Skin of body (tissue), 2 donors: ENCODE data around the gene DDO. TPM values are rescaled to one million over a fixed set of nuclear protein-coding genes. Genes with fewer than 3 reads are reported as not detected.
"Not testable (repeated sequence)": the region's sequence is repeated elsewhere in the genome, so short reads cannot be mapped to it uniquely, and the experiment has no call there.

Experiments used
- DNase-seq: peaks from one replicate; lab custom pipeline; 2025; lab: John Stamatoyannopoulos, UW
- total RNA-seq: library from RNA; depleted of rRNA; stranded (reverse); fragments of >200 nt; gene quantifications from one replicate; pipeline ENCODE4 v1.2.3, GENCODE V29; 2014

Gene DDO
- total RNA-seq, 1 donor from 2014 or later: 1.3 TPM

DNA sequence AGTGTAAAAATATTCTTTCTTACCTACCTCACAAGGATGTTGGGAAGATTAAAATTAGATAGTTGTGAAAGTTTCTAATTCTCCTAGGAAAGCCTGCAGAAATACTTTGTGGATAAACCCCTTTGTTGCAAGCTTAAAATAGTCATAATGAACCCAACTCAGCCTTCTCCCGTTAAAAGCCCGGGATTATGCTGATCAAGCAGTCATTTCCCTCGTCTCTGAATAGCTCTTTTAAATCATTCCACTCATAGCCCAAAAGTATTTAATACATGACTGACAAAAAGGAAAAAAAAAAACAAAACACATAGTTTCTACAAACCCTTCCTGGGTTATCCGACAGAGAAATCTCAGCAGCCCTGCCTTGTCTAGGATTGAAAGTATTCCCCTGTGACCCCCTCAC, 46.3 kb downstream of the DDO start:
- DNase-seq: no peak

DNA sequence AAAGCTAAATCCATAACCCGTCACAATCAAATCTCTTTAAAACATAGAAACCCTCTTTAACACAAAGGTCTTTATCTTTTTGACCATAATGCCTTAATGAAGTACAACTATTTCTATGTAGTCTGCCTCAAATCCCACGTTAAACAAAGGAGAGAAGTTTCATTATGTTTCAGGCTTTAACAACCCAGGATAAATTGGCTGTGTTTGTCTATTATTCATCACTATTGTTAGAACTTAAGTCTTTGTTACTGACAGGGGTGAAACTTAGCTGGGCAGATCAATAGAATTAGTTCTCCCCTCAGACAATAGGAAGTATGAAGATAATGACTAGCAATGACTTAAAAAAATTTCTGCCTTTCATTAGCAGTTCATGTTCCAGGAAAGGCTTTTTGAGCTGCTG, 47.1 kb downstream of the DDO start:
- DNase-seq: no peak

DNA sequence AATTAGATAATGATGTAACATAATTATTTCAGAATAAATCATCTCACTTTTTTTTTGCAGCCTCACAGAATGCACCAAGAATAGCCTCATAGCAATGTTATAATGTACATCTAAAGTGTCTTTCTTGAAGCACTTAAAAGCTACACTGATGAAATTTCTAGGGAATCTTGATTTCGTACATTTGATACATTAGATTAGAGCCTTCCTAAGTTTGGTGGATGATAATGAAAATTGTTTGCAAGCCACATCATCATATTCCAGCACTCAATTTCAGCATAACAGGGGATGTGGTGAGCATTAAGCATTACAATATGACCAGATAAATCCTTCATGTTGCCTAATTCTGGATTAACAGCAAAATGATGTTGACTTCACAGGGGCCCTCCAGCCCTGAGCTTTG, 47.5 kb downstream of the DDO start:
- no peak for DNase-seq

DNA sequence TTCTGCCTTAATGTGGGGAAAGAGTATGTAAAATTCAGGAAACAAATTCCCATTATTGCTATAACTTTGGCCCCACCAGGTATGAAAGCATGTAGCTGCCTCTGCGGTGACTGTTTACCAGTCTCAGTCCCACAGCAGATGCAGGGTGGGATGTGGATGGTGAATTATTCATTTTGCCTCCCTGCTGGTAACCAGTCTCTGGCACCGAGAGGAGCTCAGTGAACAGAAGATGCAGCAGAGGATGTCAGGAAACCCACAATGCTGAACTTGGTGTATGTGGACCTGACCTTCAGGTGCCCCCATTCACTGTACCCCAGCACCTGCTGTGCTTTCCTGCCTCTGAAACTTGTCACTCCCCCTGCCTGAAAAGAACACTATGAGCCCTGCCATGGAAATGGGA, 48.4 kb downstream of the DDO start:
- no peak for DNase-seq

DNA sequence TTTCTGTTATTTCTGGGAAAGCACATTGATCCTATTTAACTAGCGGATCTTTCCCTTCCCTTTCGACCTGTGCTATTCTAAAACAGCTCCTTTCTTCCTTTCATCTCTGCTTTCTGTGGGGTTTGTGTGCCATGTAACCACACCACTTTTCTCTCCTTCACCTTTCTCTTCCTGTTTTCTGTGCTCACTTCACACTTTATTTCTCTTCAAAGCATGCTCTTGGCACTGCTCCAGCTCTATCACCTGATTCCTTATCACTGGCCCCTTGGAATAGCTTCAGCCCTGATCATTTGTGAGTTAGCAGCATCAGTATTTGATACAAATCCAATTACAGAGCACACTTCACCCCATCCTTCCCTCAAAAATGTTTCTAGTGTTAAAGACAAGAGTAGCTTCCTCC, 49.1 kb downstream of the DDO start:
- DNase-seq: no peak

DNA sequence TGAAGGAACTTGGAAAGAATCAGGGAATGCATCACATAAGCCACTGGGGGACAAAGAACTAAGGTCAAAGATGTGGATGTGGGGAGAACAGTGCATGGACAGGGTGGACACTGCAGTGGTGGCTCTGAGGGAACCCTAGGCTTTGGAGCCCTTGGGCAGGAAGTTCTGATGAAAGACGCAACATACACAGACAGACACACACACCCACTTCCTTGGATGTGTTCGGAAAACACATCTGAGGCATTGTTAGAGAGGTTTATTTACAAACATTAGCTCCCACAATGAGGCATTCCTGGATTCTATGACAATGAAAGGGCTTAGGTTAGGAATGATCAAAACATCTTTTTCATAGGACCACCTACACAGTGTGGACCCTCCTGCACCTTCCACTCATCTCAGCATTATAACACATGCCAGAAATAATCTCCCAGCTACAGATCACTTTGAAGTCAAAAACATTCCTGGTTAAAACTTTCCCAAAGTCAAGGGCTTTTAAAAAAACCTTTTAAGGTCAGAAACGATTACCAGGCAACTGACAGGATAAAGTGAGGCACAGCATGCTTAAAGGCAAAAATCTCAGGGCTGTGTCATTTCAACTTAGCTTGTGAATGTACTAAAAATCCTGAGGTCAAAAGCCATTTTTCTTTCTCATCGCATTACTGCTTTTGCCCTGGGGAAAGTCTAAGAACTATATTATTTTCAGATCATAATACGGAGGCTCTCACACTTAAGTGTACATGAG, 50.8 kb downstream of the DDO start:
- no peak for DNase-seq

DNA sequence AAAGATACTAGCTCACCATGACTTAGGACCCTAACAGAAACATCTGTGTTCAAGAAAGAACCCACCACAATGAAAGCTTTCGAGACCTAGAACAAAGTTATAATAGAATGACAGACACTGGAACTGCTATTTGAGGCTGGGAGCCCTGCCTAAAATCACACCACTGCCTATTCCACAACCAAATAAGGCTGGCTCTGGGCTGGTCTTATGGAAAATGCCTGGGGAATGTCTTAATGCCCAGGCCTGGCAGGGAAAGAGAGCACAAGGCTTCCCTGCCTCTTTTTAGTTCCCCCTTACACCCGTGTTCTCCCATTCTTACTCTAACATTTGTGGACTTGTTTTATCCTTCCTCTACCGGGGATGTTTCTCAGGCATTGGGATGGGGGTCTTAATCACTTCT, 51.6 kb downstream of the DDO start:
- no peak for DNase-seq

DNA sequence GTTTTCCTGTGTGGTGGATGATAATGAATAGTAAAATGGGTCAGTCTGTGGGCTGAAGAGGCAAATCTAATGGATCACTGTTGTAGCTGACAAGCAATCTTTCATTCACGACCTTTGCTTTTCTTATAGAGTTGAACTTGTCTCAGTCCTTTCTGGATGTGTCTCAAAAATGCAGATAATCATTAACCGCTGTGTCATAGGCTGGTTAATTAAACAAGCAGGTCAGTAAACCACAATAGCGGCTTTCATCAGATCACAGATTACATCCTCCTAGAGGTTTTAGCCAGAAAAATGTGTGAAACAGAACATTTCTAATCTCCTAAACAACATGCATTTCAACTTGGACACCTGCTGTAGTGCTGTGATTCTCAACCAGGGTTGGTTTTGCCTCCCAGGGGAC, 54.7 kb downstream of the DDO start:
- DNase-seq: no peak

DNA sequence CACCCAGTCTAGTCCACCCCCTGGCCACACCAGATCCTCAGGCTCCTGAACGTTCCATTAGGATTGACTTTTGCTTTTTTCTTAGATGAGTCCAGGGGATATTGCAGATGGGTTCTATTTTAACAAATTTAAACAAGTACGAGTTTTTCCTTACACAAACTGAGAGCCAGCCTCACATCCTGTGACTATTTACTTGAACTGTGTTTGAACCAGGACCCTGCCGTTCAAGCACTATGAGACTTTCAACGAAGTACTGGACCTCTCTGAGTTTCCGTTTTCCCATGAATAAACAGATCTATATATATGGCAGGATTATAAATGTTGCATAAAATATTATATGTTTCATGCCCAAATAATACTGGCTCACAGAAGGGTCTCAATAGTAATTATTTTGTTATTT, 55.8 kb downstream of the DDO start:
- DNase-seq: no peak

DNA sequence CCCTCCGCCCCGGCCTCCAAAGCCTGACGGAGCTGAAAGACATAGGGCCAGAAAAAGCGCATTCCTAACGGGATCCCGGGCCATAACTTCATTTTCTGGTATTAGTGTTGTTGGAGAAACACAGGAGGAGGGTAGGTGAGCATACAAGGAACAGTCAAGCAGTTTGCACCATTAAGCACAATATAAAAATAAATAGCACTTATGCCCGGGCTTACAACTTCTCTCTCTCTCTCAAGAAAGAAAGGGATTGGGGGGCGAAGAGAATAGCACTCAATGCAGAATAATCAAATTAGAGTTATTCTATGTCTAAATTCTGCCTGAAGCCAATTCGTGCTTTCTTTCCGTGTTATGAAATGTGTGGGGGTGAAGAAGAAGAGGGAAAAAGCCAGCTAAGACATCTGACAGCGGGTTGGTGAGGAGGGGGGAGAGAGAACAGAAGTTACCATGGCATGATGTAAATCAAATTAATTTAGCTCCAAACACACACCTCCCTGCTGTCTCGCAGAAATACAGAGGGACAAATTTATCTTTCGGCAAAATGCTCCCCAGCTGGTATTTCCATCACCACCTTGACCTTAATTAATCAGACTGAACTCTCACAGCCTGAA, 56.7 kb downstream of the DDO start:
- DNase-seq: no peak

DNA sequence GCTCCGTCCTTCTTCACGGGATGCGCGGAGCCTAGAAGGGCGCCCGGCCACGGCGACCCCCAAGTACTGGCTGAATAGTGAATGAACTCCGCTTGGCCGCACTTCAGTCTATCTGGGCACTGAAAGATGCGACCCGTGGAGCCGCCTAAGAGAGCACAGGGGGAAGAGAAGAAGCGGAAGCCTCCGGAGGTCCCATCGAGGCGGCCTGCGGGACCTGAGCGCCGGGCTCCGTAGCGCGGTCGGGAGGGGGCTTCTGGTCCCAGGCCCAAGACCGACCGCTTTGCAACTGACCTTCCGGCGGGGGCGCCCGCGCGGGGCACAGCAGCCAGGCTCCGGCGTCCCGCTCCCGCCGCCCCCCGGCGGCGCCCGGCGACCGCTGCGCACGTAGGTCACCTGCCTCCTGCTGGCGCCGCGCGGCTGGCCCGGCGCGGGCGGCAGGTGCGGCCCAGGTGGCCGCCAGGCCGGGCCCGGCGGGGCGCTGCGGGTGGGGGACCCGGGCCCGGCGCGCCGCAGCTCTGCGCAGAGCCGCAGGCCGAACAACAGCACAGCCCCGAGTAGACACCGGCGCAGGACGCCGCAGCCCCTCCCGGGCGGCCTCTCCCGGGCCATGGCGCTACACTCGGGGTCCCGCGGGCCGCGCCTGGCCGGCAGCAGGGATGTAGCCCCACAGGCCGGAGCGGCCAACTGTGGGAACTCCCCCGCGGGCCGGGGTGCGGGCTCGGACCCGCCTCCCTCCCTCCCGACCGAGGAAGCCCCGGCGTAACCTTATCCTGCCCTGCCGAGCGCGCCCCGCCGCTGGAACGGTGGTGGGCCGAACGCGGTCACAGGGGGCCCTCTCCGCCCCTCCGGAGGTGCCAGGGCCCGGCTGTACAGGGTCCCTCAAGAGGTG, 57.5 kb downstream of the DDO start, which contains the start of gene METTL24:
METTL24 (minus strand) TSS at position 686 of the 889 bp plus-strand sequence; CDS start at position 609, 77 bp downstream.
- DNase-seq: no peak

DNA sequence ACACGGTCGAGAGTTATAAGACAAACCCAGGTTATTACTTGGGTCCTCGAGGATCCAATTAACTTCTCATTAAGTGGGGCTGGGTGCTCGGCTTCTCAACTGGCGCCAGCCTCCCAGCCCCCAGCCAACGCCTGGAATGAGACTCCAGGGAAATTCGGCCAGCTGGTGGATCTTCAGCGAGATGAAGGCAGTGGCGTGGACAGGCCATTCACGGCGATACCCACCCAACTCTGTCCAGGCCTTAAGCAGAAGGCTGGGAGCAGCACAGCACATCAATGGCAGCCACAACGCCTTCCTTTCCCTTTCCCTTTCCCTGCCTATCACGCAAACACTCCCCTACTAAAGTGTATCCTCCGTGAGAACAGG, 58.1 kb downstream of the DDO start:
- DNase-seq: no peak

DNA sequence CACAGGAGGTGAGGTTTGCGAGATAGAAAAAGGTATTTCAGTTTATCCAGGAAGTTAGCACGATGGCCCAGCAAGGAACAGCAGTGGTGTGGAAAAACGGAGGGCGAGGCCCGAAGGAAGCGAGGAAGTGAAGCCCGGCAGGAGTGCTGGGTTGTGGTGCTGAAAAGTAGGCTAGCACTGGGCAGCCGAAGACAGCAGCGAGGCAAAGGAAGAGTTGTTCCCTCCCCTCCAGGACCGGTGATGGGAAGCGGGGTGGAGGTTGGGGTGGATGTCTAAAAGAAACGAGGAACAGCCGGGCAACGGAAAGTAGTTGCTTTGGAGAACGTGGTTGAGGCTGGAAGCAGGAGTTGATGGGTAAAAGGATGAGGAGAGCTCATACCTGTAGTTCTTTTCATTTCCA, 58.6 kb downstream of the DDO start:
- no peak for DNase-seq

DNA sequence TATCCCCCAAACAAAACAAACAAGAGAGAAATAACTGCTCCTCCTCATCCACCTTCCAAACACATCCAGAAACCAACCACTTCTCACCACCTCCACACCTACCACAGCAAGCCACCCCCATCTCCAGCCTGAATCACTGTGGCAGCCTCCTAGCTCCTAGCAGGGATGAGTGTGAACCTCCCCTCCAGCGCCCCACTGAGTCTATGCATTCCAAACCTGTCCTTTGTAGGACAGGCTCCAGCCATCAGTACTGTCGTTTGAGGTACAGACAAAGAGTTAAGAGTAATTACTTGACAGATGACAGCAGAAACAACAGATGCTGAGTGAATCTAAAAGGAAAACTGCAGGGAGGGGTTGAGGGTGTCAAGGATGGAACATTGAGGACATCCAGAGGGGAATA, 59.6 kb downstream of the DDO start:
- no peak for DNase-seq

DNA sequence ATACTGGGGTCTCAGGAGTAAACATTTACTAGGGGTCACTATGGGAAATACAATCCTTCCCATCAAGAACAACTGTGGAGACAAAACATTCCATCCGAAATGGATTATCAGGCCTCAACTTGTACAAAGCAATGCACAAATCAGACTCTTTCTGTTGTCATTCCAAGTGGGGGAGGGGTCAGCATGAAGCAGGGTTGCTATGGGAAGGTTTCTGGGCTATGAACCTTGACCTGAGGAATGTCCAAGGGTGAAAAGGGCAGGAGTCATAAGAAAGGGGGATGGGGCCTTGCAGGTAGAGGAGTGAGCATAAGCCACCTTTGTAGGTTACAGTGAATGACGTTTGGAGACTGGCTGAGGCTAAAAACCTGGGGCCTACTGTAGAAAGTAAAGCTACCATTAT, 60.4 kb downstream of the DDO start:
- no peak for DNase-seq

DNA sequence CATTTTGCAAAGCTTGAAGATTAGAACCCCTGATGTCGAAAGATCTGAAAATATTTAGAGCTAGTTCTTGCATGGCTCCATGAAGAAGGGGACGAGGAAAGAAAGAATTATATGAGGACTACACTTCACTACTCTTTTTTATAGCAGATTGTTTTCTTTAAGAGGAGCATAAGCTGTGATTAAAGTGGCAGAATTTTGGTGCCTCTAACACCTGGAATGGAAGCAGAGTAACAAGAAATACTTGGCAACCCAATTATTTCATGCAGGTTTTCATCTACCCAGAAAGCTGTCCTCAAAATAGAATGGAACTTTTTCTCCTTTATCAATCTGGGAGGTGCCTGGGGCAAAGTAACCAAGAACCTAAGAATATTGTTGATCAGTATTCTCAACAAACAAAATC, 61.2 kb downstream of the DDO start:
- no peak for DNase-seq

DNA sequence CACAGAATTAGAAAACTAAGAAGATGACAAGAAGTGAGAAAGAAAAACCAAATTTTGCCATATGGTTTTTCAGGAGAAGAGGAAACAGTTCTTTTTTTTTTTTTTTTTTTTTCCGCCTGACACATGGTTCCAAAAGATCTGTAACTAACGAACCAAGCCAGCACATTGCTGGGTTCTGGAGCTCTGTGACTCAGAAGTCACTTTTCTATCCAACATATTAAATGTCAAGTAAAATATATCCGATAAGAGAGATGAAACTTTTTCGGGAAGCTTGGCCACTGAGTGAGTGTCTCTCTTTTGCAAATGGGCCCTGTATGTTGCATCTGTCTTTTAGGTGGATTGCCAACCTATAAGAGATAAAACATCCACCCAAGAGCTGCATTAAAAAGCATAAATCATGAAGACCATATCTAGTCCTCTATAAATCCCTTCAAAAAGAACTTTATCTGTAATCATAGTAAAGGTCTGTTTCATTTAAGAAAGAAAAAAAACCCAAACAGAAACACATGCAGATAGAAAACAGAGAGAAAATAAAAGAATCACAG, 61.8 kb downstream of the DDO start:
- DNase-seq: no peak

DNA sequence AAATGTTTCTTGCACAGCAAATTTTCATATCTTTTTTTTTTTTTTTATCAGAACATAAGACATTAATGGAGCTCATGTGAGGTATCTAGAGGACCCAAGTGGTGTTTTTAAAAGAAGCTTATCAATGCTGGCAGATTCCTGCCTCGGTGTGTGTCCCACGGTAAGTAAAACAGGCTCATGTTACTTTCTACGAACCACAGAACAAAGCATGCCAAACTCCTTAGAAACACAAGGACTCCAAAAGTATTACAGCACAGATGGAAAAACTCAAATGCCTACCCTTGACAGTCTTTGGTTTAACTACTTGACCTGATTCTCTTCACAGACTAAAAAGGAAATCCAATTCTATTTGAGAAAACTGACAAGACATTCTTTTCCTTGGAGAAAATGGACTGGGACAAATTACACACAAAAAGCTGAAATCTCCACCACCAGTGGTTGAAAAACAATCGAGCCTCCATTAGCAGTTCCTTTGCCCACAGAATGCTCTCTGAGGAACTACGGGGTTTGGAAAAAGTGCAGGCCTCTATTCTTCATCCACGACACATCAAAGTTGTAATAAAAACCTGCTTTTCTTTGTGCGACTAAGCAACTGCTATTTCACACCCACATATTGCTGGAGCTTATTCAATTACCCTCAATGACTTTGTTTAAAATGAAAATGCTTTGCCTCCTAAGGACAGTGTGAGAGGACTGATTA, 62.7 kb downstream of the DDO start:
- no peak for DNase-seq

DNA sequence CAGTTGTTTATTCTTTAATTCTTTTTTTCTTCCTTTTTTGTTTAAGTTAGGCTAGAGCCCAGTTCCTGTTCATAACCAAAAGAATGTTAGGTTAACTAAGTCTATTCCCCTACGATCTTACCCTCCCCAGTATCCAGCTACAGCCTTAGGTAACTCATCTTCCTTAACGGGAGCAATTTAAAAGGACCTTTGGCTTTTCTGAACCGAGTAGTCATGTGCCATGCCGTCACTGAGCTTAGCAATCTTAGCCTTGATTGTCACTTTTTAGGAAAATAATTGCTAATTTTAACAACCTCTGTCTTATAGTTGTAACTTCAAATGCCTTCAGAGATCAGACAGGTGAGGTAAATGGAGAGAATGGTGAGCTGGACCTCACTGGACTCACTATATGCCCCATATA, 63.4 kb downstream of the DDO start:
- DNase-seq: no peak

DNA sequence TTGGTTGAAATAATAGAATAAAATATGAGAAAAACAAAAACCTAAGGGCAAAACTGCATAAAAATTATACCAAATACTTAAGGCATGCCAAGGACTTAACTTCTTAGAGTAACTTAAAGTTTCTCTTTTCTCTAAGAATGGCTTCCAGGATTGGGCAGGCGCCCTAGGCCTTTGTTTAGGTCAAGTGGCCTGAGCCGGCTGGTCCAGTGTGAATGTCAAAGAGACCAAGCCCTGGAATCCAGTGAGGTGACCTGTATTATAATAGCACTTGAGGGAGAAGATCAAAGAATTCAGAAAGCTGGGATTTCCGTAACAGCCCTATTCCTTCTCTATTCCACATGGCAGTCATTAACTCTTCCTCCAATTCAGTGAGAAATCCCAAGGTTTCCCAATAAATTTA, 63.8 kb downstream of the DDO start:
- no peak for DNase-seq

DNA sequence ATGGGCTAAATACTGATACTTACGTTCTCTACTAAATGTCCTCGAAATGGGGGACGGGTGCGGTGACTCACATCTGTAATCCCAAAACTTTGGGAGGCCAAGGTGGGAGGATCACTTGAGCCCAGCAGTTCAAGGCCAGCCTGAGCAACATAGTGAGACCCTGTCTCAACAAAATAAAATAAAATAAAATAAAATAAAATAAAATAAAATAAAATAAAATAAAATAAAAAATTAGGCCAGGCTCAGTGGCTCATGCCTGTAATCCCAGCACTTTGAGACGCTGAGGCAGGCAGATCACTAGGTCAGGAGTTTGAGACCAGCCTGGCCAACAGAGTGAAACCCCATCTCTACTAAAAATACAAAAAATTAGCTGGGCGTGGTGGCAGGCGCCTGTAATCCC, 64.8 kb downstream of the DDO start:
- not testable (repeated sequence) for DNase-seq
